LNCaP clone FGC (cell line): Measurements from ENCODE around the gene MRNIP.

Experiments used
- DNase-seq: peaks from one replicate; pipeline ENCODE4 v3.0.0-alpha.2; 2011; ENCODE audit warnings: low read depth
- H3K4me3 ChIP-seq: 2 replicates; pipeline ENCODE4 v1.5.1; 2011; ENCODE audit warnings: mild to moderate bottlenecking, low read depth, low read length, control low read depth
- TF ChIP-seq, protein P1 (sequence below): IDR thresholded peaks from 2 replicates; pipeline ENCODE4 v1.5.1; 2012; ENCODE audit warnings: mild to moderate bottlenecking; ENCODE audit not compliant: control insufficient read depth, insufficient read depth; ENCODE audit errors: extremely low read depth

Gene MRNIP

DNA sequence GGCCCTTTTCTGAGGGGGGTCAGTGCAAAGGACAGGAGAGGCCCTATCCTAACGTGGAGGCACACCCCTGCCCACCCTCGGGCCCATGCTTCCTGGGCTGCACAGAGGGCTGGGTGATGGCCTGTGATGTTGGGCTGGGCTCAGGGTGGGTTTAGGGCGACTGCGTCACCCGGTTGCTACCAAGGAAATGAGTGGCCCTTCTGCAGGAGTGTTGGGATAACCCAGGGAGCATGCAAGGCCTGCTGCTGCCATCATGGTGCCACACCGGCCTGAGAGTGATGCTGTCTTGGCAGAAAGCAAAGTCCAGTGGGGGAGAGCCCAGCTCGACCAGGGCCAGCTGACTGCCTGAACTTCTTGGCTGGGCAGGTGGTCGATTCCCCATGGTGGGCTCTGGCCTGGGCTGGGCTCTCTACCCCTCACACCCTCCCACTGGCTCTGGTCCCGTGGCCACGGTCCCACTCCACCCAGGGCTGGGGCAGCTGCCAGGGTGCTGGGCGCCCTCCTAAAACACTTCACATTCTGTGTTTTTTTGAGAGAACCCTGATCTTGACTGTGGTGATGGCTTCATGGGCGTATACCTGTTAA, 21.5 kb upstream of the MRNIP start:
- H3K4me3 ChIP-seq = no peak overlapping the region
- TF ChIP-seq, protein P1, sequence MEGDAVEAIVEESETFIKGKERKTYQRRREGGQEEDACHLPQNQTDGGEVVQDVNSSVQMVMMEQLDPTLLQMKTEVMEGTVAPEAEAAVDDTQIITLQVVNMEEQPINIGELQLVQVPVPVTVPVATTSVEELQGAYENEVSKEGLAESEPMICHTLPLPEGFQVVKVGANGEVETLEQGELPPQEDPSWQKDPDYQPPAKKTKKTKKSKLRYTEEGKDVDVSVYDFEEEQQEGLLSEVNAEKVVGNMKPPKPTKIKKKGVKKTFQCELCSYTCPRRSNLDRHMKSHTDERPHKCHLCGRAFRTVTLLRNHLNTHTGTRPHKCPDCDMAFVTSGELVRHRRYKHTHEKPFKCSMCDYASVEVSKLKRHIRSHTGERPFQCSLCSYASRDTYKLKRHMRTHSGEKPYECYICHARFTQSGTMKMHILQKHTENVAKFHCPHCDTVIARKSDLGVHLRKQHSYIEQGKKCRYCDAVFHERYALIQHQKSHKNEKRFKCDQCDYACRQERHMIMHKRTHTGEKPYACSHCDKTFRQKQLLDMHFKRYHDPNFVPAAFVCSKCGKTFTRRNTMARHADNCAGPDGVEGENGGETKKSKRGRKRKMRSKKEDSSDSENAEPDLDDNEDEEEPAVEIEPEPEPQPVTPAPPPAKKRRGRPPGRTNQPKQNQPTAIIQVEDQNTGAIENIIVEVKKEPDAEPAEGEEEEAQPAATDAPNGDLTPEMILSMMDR = no peak
- no peak for DNase-seq

- TF ChIP-seq, protein P1 = no peak
- H3K4me3 ChIP-seq = no peak overlapping the region
- DNase-seq = no peak
Measured at GRCh38 chr5:179879690-179880010, 21.0 kb upstream of the MRNIP start.

DNA sequence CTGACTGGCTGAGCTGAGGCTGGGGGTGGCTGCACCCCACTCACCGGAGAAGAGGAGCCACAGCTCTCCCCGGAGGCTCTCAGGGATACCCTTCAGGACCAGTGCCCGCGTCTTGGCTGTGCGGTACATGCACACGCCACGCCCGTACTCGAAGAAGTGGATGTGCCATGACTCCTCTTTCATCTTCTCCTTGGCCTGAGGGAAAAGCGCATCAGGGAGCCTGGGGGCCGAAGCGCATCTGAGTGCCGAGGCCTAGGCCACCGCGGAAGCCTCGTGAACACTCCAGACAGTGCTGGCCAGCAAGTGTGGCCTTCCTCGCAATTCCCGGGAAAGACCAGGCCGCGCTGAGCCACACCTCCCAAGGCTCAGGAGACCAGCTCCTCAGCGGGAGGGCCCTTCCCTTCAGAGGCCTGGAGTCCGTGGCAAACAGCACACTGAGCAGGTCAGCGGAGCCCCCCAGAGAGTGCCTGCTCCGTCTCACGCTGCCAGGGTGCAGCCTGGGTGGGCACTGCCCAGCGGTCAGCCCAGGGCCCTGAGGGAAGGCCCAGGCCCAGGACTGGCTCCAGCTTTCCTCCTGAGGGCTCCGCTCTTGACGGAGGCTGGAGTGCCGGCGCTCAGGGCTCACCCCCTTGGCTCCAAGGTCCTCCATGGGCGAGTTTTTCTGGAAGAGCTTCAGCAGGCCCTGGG, 20.5 kb upstream of the MRNIP start:
- DNase-seq = no peak
- TF ChIP-seq, protein P1 = no peak
- no peak overlapping the region for H3K4me3 ChIP-seq

DNA sequence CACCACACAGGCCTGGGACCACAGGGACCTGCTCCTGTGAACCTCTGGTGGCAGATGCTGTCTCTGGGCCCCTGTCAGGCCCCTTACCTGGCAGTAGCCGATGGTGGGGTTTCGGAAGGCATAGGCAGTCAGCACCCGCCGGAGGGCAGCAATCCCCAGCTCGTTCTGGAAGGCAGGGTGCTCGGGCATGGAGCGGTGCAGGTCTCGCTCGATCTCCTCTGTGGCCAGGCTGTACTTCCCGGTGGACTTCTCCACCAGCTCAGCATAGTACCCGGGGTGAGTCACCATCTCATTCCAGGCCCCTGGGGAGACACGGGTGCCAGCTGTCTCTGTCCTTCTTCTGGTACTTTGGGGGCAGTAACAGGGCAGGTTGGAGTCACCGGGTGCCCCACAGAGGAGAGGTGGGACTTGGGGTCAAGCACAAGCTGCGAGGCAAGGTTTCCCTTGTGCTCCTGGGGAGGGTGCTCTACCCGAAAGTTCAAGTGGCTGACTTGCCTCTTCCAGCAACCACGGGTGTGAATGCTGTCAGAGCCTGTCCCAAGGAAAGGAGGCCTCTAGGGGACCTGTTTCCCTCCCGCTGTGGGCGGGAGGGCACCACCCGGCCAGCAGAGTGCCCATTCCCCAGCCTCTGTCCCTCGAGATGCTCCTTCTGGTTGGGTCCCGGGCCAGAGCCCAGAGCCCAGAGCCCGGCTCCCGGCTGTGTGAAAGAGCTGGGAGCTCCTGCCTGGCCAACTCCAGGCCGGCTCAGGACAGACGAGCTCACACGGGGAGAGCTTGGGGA, 19.8 kb upstream of the MRNIP start:
- TF ChIP-seq, protein P1 = no peak
- H3K4me3 ChIP-seq = no peak overlapping the region
- no peak for DNase-seq

DNA sequence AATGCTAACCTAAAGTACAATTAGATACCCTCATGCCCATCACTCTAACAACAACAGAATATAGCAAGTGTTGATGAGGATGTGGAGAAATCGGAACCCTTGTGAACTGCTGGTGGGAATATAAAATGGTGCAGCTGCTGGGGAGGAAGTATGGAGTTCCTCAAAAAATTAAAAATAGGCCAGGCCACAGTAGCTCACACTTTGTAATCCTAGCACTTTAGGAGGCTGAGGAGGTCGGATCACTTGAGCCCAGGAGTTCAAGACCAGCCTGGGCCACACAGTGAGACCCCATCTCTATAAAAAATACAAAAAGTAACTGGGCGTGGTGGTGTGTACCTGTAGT, 18.0 kb upstream of the MRNIP start:
- TF ChIP-seq, protein P1 = no peak
- DNase-seq = no peak
- H3K4me3 ChIP-seq = no peak overlapping the region

GRCh38 chr5:179875741-179876609, 17.4 kb upstream of the MRNIP start:
- H3K4me3 ChIP-seq = no peak overlapping the region
- DNase-seq = no peak
- TF ChIP-seq, protein P1 = no peak
